ENCODE data around the gene MAP1LC3B2.

DNA sequence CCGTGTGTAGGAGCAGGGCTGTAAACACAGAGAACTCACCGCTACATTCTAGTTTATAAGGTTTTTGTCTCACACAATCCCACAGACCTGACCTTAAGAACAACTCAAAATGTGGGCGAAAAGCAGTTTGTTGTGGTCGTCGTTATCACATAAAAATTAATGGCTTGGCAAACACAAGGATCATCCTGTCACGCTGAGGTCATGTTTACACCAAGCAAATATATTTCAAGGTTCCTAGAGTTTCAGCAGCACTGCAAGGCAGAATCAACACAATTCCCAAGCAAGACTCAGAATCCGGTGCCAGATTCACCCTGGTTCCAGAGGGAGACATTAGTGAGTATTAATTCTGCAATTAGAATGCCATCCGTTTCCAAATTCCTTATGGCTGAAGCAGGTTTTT, 30.1 kb upstream of the MAP1LC3B2 start:
- TF ChIP-seq POLR2AphosphoS5 (IDR thresholded peaks at IDR 0.05; ENCODE audit: low read depth, low read length), result no peak
- TF ChIP-seq EZH2 (conservative IDR thresholded peaks at IDR 0.05; ENCODE audit: low read depth, low read length), result no peak
